ENCODE results near the gene RPP25. TPM values are rescaled to one million over a fixed set of nuclear protein-coding genes. Genes with fewer than 3 reads are reported as not detected.

RPP25 gene
- total and polyA plus RNA-seq, 2 of the 13 experiments (the other 11 are each of a cell fraction or from before 2014, with no cell fraction given): 0.05 to 0.11 TPM

- no peak for TF ChIP-seq NONO (IDR thresholded peaks at IDR 0.05)
- peak; percentile 85 for TF ChIP-seq NONO (CRISPR knock-in tag; conservative IDR thresholded peaks at IDR 0.05)
- TF ChIP-seq HBP1 (CRISPR knock-in tag; IDR thresholded peaks at IDR 0.05; ENCODE audit: low read depth): peak; percentile 58
- TF ChIP-seq ATRX (CRISPR knock-in tag; IDR thresholded peaks at IDR 0.05; ENCODE audit: borderline replicate concordance): no peak
- peak; percentile 80 for TF ChIP-seq POLR2AphosphoS5 (IDR thresholded peaks at IDR 0.05; ENCODE audit: low read depth, low read length)
- TF ChIP-seq ZNF703 (CRISPR knock-in tag; IDR thresholded peaks at IDR 0.05; ENCODE audit: borderline replicate concordance): peak; percentile 79; the same call in 1 of the 2 replicates
- TF ChIP-seq FOXM1 (CRISPR knock-in tag; IDR thresholded peaks at IDR 0.05): 0 out of 2 replicates have a peak, but pooled peaks have one; percentile 35
- TF ChIP-seq THAP11 (CRISPR knock-in tag; IDR thresholded peaks at IDR 0.05): peak; percentile 87
- TF ChIP-seq ZNF33B (CRISPR knock-in tag; IDR thresholded peaks at IDR 0.05): 0 out of 2 replicates have a peak, but pooled peaks have one; percentile 49
- peak; percentile 90 for TF ChIP-seq ASH2L (IDR thresholded peaks at IDR 0.05; ENCODE audit: insufficient read length, low read depth, low read length)
- no peak for TF ChIP-seq HOMEZ (CRISPR knock-in tag; IDR thresholded peaks at IDR 0.05; ENCODE audit: low read depth)
- TF ChIP-seq TFE3 (CRISPR knock-in tag; IDR thresholded peaks at IDR 0.05): peak; percentile 92
- TF ChIP-seq ZNF552 (CRISPR knock-in tag; IDR thresholded peaks at IDR 0.05; ENCODE audit: borderline replicate concordance): peak; percentile 41; the same call in 1 of the 2 replicates
- no peak for TF ChIP-seq TBX3 (IDR thresholded peaks at IDR 0.05; ENCODE audit: borderline replicate concordance)
- TF ChIP-seq MTF2 (CRISPR knock-in tag; IDR thresholded peaks at IDR 0.05; ENCODE audit: borderline replicate concordance): no peak; the same call in none of the 2 replicates
- 0 out of 2 replicates have a peak, but pooled peaks have one; percentile 43 for TF ChIP-seq ZNF441 (CRISPR knock-in tag; IDR thresholded peaks at IDR 0.05; ENCODE audit: borderline replicate concordance)
- TF ChIP-seq TMF1 (CRISPR knock-in tag; IDR thresholded peaks at IDR 0.05; ENCODE audit: low read depth): peak; percentile 94; the same call in 1 of the 2 replicates
- TF ChIP-seq RAD21 (CRISPR knock-in tag; IDR thresholded peaks at IDR 0.05): no peak; the same call in 1 of the 2 replicates
- no peak for TF ChIP-seq ETS1 (CRISPR knock-in tag; IDR thresholded peaks at IDR 0.05)
- peak; percentile 55; the same call in 1 of the 2 replicates for TF ChIP-seq DNMT1 (CRISPR knock-in tag; IDR thresholded peaks at IDR 0.05)
- no peak for TF ChIP-seq ZNF337 (CRISPR knock-in tag; IDR thresholded peaks at IDR 0.05; ENCODE audit: borderline replicate concordance, low read depth)
- TF ChIP-seq ATF3 (CRISPR knock-in tag; IDR thresholded peaks at IDR 0.05): peak; percentile 15; the same call in 1 of the 2 replicates
- TF ChIP-seq SYNCRIP (IDR thresholded peaks at IDR 0.05; ENCODE audit: insufficient read depth, low read depth, low read length): no peak
Measured at GRCh38 chr15:74937590-74938371, 18.8 kb downstream of the RPP25 start, which contains the start of gene COX5A (continued).

Measured in HepG2 (cell line).